Measurements from ENCODE around the gene ZNF524.
"Not testable (repeated sequence)": the region's sequence is repeated elsewhere in the genome, so short reads cannot be mapped to it uniquely, and the experiment has no call there.

The ZNF524 gene, protein sequence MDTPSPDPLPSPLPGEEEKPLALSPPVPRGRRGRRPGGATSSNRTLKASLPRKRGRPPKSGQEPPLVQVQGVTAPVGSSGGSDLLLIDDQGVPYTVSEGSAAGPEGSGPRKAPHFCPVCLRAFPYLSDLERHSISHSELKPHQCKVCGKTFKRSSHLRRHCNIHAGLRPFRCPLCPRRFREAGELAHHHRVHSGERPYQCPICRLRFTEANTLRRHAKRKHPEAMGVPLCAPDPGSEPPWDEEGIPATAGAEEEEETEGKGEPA

GRCh38 chr19:55599842-55600661, at the start of gene ZNF524:
ZNF524 (plus strand) TSS chr19:55600288; CDS start chr19:55602113, 1,825 bp downstream.
- DNase-seq (ENCODE audit: low read depth) = peak; percentile 59

- no peak for DNase-seq (ENCODE audit: low read depth)
These were observed 49.8 kb upstream of the ZNF524 start for GRCh38 chr19:55550321-55550650.

- DNase-seq (ENCODE audit: low read depth) = no peak
These were observed 47.9 kb upstream of the ZNF524 start for GRCh38 chr19:55552206-55552605.

- DNase-seq (ENCODE audit: low read depth) = no peak
These were observed 47.5 kb upstream of the ZNF524 start for GRCh38 chr19:55552620-55553019.

DNA sequence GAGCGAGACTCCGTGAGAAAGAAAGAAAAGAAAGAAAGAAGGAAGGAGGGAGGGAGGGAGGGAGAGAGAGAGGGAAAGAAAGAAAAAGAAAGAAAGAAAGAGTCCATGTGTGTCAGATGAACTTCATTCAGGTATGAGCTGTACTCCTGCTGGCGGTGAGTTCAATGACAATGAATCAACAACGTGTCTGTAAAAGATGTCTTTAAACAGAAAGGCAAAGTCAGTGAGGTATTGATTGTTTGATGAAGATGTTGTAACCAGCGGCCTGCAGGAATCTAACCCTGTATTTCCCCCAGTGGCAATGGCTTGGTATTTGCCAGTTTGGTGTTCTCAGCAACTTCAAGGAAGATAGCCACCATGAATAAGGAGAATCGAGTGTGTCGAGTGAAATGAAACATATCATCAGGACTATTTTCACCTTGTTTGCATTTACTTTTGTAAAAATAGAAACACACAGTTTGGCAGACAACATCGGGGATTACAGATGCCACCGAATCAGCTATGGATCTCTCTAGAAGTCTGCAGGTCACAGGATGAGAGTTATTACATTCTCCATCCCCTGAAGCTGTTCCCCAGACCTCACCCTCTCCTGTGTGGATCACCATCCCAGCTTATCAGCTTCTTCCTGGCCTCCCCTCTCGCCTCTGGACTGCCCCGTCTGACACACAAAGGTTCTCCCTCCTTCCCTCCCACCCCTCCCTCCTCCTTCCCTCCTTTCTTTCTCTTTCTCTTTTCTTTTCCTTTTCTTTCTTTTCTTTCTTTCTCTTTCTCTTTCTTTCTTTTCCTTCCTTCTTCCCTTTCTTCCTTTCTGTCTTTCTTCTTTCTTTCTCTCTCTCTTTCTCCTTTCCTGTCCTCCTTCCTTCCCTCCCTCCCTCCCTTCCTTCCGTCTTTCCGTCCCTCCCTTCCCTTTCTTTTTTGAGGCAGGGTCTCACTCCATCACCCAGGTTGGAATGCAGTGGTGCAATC, 46.6 kb upstream of the ZNF524 start:
- DNase-seq (ENCODE audit: low read depth) = no peak

- DNase-seq (ENCODE audit: low read depth) = no peak
These were observed 45.8 kb upstream of the ZNF524 start for GRCh38 chr19:55554302-55554701.

DNA sequence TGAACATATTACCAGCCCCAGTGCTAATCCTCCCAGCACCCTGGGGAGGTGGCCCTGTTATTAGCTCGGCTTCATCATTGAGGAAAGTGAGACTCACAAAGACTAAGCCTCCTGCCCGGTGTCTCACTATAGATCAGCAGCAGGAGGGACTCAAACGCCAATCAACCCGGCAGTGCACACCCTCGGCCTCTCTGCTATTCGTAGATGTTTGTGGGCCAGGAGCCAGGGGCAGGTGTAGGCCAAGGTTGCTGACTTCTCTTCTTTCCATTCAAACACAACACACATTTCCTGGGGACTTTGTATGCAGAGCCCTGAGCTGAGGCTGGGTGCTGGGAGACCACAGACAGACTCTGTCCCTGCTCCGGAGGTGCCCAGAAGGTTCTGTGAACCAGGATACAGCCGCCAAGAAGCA, 45.3 kb upstream of the ZNF524 start:
- DNase-seq (ENCODE audit: low read depth) = no peak

DNA sequence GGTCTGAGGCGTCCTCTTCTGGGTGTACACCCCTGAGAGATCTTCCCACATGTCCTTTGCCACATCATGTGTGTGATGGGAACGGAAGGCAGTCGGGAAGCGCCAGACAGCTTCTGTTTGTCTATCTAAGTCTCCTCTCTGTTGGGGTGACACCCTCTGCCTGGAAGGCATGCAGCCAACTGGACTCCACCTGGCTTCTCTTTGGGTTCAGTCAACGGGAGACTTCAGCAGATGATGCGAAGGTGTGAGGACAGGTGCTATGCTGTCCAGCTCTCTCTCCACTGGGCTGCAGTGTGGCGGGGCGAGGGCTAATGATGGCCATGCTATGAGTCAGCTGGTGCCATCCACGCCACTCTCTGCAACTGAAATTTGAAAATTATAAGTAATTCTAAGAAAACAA, 40.4 kb upstream of the ZNF524 start:
- no peak for DNase-seq (ENCODE audit: low read depth)

GRCh38 chr19:55563261-55563690, 36.8 kb upstream of the ZNF524 start:
- no peak for DNase-seq (ENCODE audit: low read depth)

DNA sequence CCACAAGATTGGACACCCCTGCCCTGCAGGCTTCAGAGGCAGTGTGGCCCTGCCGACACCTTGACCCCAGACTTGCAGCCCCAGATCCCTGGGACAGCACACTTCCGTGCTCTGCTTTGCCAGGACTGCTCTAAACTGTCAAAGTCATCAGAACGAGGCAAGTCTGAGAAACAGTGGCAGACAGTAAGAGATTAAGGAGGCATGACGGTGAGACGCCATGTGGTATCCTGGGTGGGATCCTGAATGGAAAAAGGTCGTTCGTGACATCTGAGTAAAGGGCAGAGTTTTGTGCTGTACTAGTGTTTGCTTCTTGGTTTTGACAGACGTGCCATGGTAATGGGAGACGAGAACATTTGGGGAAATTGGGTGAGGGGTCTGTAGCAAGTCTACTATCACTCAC, 33.3 kb upstream of the ZNF524 start:
- DNase-seq (ENCODE audit: low read depth) = no peak

DNA sequence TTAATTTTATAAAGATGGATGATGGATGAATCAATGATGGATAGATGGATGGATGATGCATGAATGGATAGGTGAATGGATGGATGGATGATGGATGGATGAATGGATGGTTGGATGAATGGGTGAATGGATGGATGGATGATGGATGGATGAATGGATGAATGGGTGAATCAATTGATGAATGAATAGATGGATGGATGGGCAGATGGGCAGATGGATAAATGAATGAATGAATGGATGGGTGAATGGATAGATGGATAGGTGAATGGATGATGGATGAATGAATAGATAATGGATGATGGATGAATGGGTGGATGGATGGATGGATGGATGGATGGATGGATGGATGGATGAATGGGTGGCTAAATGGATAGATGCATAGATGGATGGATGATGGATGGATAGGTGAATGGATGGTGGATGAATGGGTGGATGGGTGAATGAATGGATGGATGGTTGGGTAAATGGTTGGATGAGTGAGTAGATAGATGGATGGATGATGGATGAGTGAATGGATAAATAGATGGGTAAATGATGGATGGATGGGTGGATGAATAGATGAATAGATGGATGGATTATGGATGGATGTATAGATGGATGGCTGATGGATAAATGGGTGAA, 32.3 kb upstream of the ZNF524 start:
- no peak for DNase-seq (ENCODE audit: low read depth)

- DNase-seq (ENCODE audit: low read depth) = not testable (repeated sequence)
These were observed 30.6 kb upstream of the ZNF524 start for GRCh38 chr19:55569477-55569876.

DNA sequence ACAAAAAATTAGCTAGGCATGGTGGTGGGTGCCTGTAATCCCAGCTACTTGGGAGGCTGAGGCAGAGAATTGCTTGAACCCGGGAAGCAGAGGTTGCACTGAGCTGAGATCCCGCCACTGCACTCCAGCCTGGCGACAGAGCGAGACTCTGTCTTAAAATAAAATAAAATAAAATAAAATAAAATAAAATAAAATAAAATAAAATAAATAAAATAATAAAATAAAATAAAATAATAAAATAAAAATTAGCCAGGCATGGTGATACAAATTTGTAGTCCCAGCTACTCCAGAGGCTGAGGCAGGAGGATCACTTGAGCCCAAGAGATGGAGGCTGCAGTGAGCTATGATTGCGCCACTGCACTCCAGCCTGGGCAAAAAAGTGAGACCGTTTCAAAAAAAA, 26.2 kb upstream of the ZNF524 start:
- DNase-seq (ENCODE audit: low read depth) = not testable (repeated sequence)

- no peak for DNase-seq (ENCODE audit: low read depth)
These were observed 23.3 kb upstream of the ZNF524 start for GRCh38 chr19:55576746-55577145.

DNA sequence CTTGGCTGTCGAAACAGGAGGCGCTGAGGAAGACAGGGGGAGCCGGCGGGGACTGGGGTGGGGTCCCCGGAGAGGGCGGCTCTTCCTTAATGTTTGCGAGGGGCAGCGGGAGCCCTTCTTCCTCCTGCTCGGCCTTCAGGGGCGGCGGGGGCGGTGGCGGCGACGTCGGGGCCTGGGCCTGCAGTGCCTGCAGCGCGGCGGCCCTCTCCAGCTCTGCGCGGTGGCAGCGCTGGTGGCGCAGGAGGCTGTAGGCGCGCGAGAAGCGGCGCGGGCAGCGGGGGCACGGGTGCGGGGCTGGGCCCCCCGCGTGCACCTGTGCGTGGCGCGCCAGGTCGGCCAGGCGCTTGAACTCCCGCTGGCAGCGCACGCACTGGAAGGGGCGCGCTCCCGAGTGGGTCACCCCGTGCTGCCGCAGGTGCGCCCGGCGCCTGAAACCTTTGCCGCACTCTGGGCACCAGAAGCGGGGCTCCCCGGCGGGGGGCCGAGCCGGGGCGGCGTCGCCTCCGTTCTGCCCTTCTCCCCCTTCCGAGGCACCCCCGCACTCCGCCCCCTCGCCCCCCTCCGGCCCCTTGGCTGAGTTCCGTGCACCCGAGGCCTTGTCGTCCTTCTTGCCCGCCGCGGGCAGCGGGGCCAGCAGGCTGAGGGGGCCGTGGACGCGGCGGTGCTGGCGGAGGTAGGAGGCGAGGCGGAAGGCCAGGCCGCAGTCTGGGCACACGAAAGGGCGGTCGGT, 21.9 kb upstream of the ZNF524 start:
- DNase-seq (ENCODE audit: low read depth) = no peak

GRCh38 chr19:55578761-55579747, 21.0 kb upstream of the ZNF524 start:
- DNase-seq (ENCODE audit: low read depth) = no peak

DNA sequence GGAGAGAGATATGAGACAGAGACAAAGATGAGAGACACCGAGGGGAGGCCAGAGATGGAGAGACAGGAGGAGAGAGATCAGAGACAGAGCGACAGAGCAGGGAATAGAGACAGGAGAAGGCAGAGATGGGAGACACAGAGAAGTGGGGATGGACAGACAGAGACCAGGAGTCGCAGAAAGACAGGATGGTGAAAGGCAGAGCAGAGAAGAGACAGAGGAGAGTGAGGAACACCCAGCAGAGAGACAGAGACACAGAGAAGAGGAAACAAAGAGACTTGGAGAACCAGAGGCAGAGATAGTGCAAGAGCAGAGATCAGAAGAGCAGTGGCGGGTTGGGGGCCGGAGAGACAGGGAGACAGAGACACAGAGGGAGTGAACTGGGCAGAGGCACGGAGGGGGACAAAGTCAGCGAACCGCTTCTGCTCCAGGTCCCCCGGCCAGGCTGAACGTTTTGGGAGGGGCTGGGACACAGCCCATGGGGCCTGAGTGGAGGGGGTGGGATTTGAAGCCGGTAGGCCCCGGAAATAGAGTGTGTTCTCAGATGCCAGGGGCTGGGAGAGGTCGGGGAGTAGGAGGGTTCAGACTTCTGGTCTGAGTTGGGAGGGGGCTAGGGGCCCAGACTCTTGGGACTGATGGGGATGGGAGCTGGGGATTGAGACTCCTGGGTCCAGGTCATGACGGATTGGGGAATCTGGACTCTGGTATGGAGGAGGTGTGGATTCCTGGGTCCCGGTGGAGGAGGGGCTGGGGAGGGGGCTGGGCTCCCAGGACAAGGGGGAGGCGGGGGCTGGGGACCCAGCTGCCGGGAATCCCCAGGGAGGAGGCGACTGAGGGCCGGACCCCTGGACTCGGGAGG, 20.1 kb upstream of the ZNF524 start:
- DNase-seq (ENCODE audit: low read depth) = no peak

DNA sequence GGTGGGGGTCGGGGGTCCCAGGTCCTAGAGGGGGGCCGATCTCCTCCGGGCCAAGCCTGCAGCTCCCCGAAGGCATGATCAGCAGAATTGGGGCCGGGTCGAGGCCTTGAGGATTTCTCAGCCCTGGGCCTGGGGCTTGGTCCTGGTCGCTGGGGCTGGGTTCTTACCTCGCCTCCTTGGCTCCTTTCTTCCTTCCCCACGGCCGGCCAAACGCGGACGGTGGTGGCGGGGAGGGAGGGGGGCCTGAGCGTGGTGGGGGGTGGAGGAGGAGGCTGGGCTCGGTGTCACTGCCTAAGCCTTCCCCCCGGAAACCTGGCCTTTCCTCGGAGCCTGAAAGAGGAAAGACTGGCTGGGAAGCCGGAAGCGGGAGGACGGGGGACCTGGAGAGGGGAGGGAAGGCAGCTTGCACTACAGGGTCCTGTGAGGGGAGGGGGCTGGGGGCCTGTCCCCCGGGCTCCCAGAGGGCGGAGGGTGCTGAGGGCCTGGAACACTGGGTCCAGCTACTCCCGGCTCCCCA, 19.4 kb upstream of the ZNF524 start, which contains the start of gene ZNF579:
Gene ZNF579 (minus strand): TSS at position 221 of the 517 bp plus-strand sequence. CDS start 1,209 bp downstream, outside the sequence.
- peak; percentile 50 for DNase-seq (ENCODE audit: low read depth)
